Right ventricle myocardium inferior (tissue), 1 donor: ENCODE data around the gene SSX2IP. TPM values are rescaled to one million over a fixed set of nuclear protein-coding genes. Genes with fewer than 3 reads are reported as not detected.
"Not testable (repeated sequence)": the region's sequence is repeated elsewhere in the genome, so short reads cannot be mapped to it uniquely, and the experiment has no call there.

Source experiments
- ATAC-seq: fragments of 200-7000 bp; cut with Tn5 transposase; one replicate; pipeline ENCODE4 v1.9.1; 2020; ENCODE audit warnings: mild to moderate bottlenecking, moderate library complexity
- DNase-seq: peaks from one replicate; pipeline ENCODE4 v3.0.0; 2021; ENCODE audit errors: missing footprints
- intact Hi-C: fragments of 100-400 bp; cut with DNase I; formaldehyde crosslinking; loops from one replicate; pipeline ENCODE4 v1.11.0; 2022
- total RNA-seq: library from RNA; stranded (reverse); fragmentation: NEBNext Ultra II Directional; extraction: Animal tissue kit (Norgen Biotek cat#: 25700); gene quantifications from one replicate; pipeline ENCODE4 v1.2.1, GENCODE V29; 2021
- donor health status: DM: no; HTN: yes; CAD: no; lungs with severe emphysema.

Gene SSX2IP
- total RNA-seq, 1 donor from 2014 or later, result 12.9 TPM

DNA sequence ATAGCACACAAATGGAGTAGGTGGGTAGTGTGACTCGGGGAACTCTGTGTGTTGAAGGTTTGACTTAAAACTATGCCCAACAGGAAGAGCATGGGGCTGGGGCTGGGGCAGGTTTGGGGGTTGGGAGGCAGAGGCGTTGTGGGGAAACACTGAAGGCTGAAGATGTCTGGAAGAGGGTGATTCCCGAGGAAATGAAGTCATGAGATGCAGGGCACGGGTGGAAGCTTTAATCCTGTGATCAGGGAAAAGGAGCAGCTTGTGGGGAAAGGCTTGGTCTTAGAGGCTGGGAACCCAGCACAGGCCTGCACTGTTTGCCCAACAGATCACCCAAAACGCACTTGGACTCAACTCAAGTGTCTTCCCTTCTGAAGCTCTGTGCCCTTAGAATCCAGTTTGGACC lies 89.5 kb downstream of the SSX2IP start:
- DNase-seq (no peak), ATAC-seq (no peak)
- intact Hi-C loops, result loop anchor here (5.0 to 10.0 kb wide), 3 partner anchors 158 to 476 kb away; no protein-coding TSS in a partner anchor

DNA sequence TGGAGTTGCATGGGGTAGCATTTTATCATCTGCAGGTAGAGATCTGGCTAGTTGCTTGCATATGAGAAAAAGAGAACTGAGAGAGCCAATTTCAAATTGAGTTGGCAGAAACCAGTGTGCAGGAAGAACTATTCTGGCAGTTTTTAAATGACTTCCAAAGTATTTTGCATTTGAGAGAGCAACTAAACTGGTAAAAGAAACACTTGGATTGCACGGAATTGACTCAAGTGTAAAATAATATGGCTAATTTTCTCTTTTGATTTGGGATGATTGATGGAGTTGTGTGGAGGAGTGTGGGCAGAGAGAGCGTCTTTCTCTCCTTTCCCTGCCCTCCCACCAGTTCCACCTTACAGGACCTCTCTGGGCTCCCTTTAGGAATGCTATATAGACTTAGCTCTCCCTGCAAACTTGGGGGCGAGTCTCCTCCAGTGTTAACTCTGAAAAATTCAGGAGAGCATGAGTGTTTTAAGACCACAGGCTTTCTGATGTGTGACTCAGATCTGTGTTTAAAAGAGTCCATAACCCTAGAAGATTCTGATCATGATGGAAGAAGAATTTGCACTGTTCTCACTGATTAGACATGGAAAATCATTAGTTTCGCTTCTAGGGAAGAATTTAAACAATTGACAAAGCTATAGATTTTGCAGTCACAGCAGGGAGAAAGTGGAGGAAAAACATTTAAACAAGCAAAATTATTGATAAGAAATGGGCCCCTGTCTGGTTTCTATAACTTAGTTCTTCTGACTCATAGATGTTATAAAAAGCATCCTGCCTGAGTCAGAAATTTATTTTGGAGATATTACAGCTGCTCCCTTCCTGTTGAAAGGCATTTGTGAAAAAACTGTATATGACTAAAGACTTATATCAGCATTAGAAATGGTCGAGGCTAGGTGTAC lies 91.2 kb downstream of the SSX2IP start:
- DNase-seq (no peak), ATAC-seq (no peak)
- intact Hi-C loops, result no loop called here

DNA sequence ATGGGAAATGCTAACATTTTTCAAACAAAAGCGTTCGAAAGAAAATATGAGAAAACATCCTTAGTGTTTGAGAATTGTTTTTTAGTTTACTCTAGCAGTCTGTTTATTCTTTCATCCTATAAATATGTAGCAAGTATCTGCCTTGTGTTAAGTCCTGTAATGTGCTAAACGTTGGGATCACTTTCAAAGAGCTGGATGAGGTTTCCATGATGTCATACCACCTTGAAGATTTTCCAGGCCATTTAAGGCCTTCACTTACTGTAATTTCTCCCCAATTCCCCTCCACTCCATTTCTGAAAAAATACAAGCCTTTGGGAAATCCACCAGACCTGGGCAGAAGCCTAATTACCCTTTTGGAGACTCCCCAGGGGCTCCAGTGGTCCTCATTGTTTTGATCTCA lies 91.8 kb downstream of the SSX2IP start:
- intact Hi-C loops, result no loop called here
- DNase-seq (no peak), ATAC-seq (no peak)

DNA sequence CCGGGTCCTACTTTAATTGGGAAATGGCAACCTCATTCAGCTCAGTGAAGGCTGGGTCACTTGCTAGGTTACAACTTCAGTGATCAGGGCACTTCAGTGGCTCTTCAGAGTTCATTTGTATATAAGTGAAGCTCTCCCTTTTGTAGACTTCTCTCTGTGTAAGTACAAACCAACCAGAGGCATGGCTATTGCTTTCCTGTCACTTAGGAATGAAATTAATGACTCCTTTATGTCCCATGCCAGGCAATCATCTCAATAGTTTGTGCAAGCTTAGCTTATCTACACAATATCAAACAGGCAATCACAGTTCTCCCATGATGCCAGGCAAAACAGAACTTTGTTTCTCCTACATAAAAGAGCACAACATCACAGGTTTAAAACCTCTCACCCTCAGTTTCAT lies 93.2 kb downstream of the SSX2IP start:
- intact Hi-C loops, result no loop called here
- DNase-seq (no peak), ATAC-seq (no peak)

DNA sequence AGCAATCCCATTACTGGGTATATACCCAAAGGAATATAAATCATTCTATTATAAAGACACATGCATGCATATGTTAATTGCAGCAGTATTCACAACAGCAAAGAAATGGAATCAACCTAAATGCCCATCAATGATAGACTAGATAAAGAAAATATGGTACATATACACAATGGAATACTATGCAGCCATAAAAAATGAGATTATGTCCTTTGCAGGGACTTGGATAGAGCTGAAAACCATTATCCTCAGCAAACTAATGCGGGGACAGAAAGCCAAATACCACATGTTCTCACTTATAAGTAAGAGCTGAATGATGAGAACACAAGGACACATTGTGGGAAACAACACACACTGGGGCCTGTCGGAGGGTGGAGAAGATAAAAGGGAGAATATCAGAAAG lies 95.3 kb downstream of the SSX2IP start:
- DNase-seq, intact Hi-C loops, ATAC-seq: not testable (repeated sequence)

Other genes starting within 250 kb of the SSX2IP start
- 34.2 TPM for gene RPF1, start 211.2 kb downstream of the SSX2IP start, total RNA-seq
- 0.92 TPM for gene SPATA1, start 184.1 kb downstream of the SSX2IP start, total RNA-seq
- 182 TPM for gene GNG5, start 183.9 kb downstream of the SSX2IP start, total RNA-seq
- 6.0 TPM for gene CTBS, start 116.0 kb downstream of the SSX2IP start, total RNA-seq
- gene LPAR3, start 202.7 kb upstream of the SSX2IP start, total RNA-seq, result 16.6 TPM